Measurements from ENCODE around the gene JARID2.

- TF ChIP-seq CTCF (IDR thresholded peaks at IDR 0.05; ENCODE audit: low read length) (no peak), EZH2 (IDR thresholded peaks at IDR 0.05; ENCODE audit: borderline replicate concordance, low read length) (no peak)
Measured at GRCh38 chr6:15338476-15338875, 92.6 kb downstream of the JARID2 start.

All from OCI-LY1 (cell line).